KMS-11 (cell line): ENCODE results near the gene JAKMIP1.

Source experiments
- H2AFZ ChIP-seq: fragments of 200-600 bp; sonication (generic); 2 replicates; pipeline ENCODE4 v1.6.1; 2016; ENCODE audit warnings: antibody characterized with exemption, mixed run types, low read depth
- H3K27ac ChIP-seq: fragments of 200-600 bp; sonication (generic); 2 replicates; pipeline ENCODE4 v1.6.1; 2016; ENCODE audit warnings: mild to moderate bottlenecking, mixed run types
- H3K27me3 ChIP-seq: fragments of 200-600 bp; sonication (generic); 2 replicates; pipeline ENCODE4 v1.6.1; 2017; ENCODE audit warnings: mild to moderate bottlenecking, low read depth, mixed run types, moderate library complexity; ENCODE audit not compliant: insufficient read depth
- H3K36me3 ChIP-seq: fragments of 200-600 bp; sonication (generic); 2 replicates; pipeline ENCODE4 v1.6.1; 2017; ENCODE audit warnings: mild to moderate bottlenecking, mixed run types; ENCODE audit not compliant: insufficient read depth
- H3K4me1 ChIP-seq: fragments of 200-600 bp; sonication (generic); 2 replicates; pipeline ENCODE4 v1.6.1; 2016; ENCODE audit warnings: mild to moderate bottlenecking, low read depth, mixed run types; ENCODE audit not compliant: poor library complexity, severe bottlenecking
- H3K4me2 ChIP-seq: fragments of 200-600 bp; sonication (generic); 2 replicates; pipeline ENCODE4 v1.7.0; 2016; ENCODE audit warnings: mild to moderate bottlenecking, mixed run types
- H3K4me3 ChIP-seq: fragments of 200-600 bp; sonication (generic); IDR thresholded peaks from 2 replicates; pipeline ENCODE4 v1.6.1; 2017; ENCODE audit warnings: low read depth, low read length, mixed read lengths; ENCODE audit not compliant: insufficient read depth
- H3K79me2 ChIP-seq: fragments of 200-600 bp; sonication (generic); 2 replicates; pipeline ENCODE4 v1.6.1; 2016; ENCODE audit warnings: low read depth, mixed run types; ENCODE audit not compliant: insufficient read depth
- H3K9ac ChIP-seq: fragments of 200-600 bp; sonication (generic); 2 replicates; pipeline ENCODE4 v1.6.1; 2016; ENCODE audit warnings: mild to moderate bottlenecking, mixed run types
- H4K20me1 ChIP-seq: fragments of 200-600 bp; sonication (generic); 2 replicates; pipeline ENCODE4 v1.6.1; 2016; ENCODE audit warnings: mild to moderate bottlenecking, mixed run types; ENCODE audit not compliant: insufficient read depth
- CTCF ChIP-seq: fragments of 200-600 bp; sonication (generic); conservative IDR thresholded peaks from 2 replicates; pipeline ENCODE4 v1.6.1; 2017; ENCODE audit warnings: low read depth, mild to moderate bottlenecking, antibody characterized with exemption, low read length, moderate library complexity, mixed read lengths

The JAKMIP1 gene

GRCh38 chr4:6191448-6192130, 8.8 kb downstream of the JAKMIP1 start:
- Histone ChIP-seq H3K79me2 (no peaks in the 10 kb centered on the region), H3K4me3 (no peak overlapping the region), H3K4me1 (no peaks in the 10 kb centered on the region), H3K27me3 (no peaks in the 10 kb centered on the region), H3K4me2 (no peak overlapping the region), H3K9ac (no peak overlapping the region), H2AFZ (no peak overlapping the region), H3K27ac (no peak overlapping the region), H4K20me1 (no peaks in the 10 kb centered on the region), H3K36me3 (no peaks in the 10 kb centered on the region)
- TF ChIP-seq CTCF = no peak

- H3K9ac ChIP-seq = no peak overlapping the region
- H3K4me2 ChIP-seq = no peak overlapping the region
- H3K27ac ChIP-seq = no peak overlapping the region
- H3K4me3 ChIP-seq = no peak overlapping the region
- H3K36me3 ChIP-seq = no peaks in the 10 kb centered on the region
- H3K27me3 ChIP-seq = no peaks in the 10 kb centered on the region
- TF ChIP-seq CTCF = no peak
- no peaks in the 10 kb centered on the region for H4K20me1 ChIP-seq
- no peaks in the 10 kb centered on the region for H3K79me2 ChIP-seq
- H2AFZ ChIP-seq = no peak overlapping the region
- peaks cover 7% of the 10 kb centered on the region for H3K4me1 ChIP-seq
These were observed 9.9 kb downstream of the JAKMIP1 start for GRCh38 chr4:6190486-6190885.

- H3K36me3 ChIP-seq = no peaks in the 10 kb centered on the region
- peaks cover 17% of the 10 kb centered on the region for H3K4me1 ChIP-seq
- no peak overlapping the region for H3K4me2 ChIP-seq
These were observed 10.8 kb downstream of the JAKMIP1 start for GRCh38 chr4:6189511-6189910.

GRCh38 chr4:6188687-6189305, 11.6 kb downstream of the JAKMIP1 start:
- no peak for TF ChIP-seq CTCF
- peaks cover 24% of the 10 kb centered on the region for H3K4me1 ChIP-seq
- H3K27ac ChIP-seq = no peak overlapping the region

More at GRCh38 chr4:6189511-6189910, 10.8 kb downstream of the JAKMIP1 start:
- Histone ChIP-seq H4K20me1 (no peaks in the 10 kb centered on the region), H2AFZ (no peak overlapping the region), H3K79me2 (no peaks in the 10 kb centered on the region), H3K27ac (no peak overlapping the region), H3K4me3 (no peak overlapping the region), H3K27me3 (no peaks in the 10 kb centered on the region), H3K9ac (no peak overlapping the region)
- no peak for TF ChIP-seq CTCF

More at GRCh38 chr4:6188687-6189305, 11.6 kb downstream of the JAKMIP1 start:
- no peak overlapping the region for H3K4me3 ChIP-seq
- no peak overlapping the region for H3K9ac ChIP-seq
- H2AFZ ChIP-seq = no peak overlapping the region
- no peaks in the 10 kb centered on the region for H4K20me1 ChIP-seq
- no peaks in the 10 kb centered on the region for H3K36me3 ChIP-seq
- H3K79me2 ChIP-seq = no peaks in the 10 kb centered on the region
- H3K4me2 ChIP-seq = no peak overlapping the region
- no peaks in the 10 kb centered on the region for H3K27me3 ChIP-seq
